Stimulated activated CD8-positive, alpha-beta memory T cell treated with anti-CD3 and anti-CD28 coated beads, Interleukin-7, amount 100 ng/mL, for 48 hours (primary cell): ENCODE data around the gene TMEM127.

Experiments
- DNase-seq, 2 donors: peaks; one replicate each; pipeline ENCODE4 v3.0.0-alpha.2; 2020; ENCODE audit warnings: low read depth in 1 of 2; ENCODE audit errors: extremely low read depth in 1 of 2

TMEM127 gene

GRCh38 chr2:96208143-96209010 is 57.4 kb downstream of the TMEM127 start, which contains the start of gene STARD7:
TSS of gene STARD7 (minus strand) at chr2:96208827. CDS start at chr2:96208434, 393 bp downstream.
- peak; percentile 96 to 97 for DNase-seq

- no peak for DNase-seq
These were observed 58.0 kb downstream of the TMEM127 start for GRCh38 chr2:96207774-96208142.

GRCh38 chr2:96207073-96207773 is 58.6 kb downstream of the TMEM127 start:
- DNase-seq, result no peak

- DNase-seq, result no peak
These were observed 59.9 kb downstream of the TMEM127 start for GRCh38 chr2:96205888-96206287.

- DNase-seq, result no peak
These were observed 60.8 kb downstream of the TMEM127 start for GRCh38 chr2:96204836-96205624.

GRCh38 chr2:96203130-96204028 is 62.4 kb downstream of the TMEM127 start:
- DNase-seq, result no peak

GRCh38 chr2:96202152-96202854 is 63.5 kb downstream of the TMEM127 start:
- no peak for DNase-seq

GRCh38 chr2:96201338-96201737 is 64.5 kb downstream of the TMEM127 start:
- no peak for DNase-seq

GRCh38 chr2:96198921-96199320 is 66.9 kb downstream of the TMEM127 start:
- DNase-seq, result no peak
